Neural progenitor cell (in vitro differentiated cells): ENCODE results near the gene HECA. TPM values are rescaled to one million over a fixed set of nuclear protein-coding genes. Genes with fewer than 3 reads are reported as not detected.
"Not testable (repeated sequence)": the region's sequence is repeated elsewhere in the genome, so short reads cannot be mapped to it uniquely, and the experiment has no call there.

Experiments
- DNase-seq: peaks from one replicate; pipeline ENCODE4 v3.0.0-alpha.2; 2016; ENCODE audit warnings: low spot score
- H2AFZ ChIP-seq: fragments of 200-600 bp; sonication (generic); replicated peaks from 2 replicates; pipeline ENCODE4 v1.6.1; 2016; ENCODE audit warnings: antibody characterized with exemption
- H3F3A ChIP-seq: fragments of 200-600 bp; sonication (generic); 2 replicates; pipeline ENCODE4 v1.6.1; 2016; ENCODE audit warnings: antibody characterized with exemption, low read depth
- H3K27ac ChIP-seq: fragments of 200-600 bp; sonication (generic); 2 replicates; pipeline ENCODE4 v1.5.1; 2016; ENCODE audit warnings: mild to moderate bottlenecking
- H3K27me3 ChIP-seq: fragments of 200-600 bp; sonication (generic); 2 replicates; pipeline ENCODE4 v1.6.1; 2016; ENCODE audit warnings: mild to moderate bottlenecking, moderate library complexity
- H3K36me3 ChIP-seq: fragments of 200-600 bp; sonication (generic); 2 replicates; pipeline ENCODE4 v1.5.1; 2016
- H3K4me1 ChIP-seq: fragments of 200-600 bp; sonication (generic); 2 replicates; pipeline ENCODE4 v1.6.1; 2016; ENCODE audit warnings: mixed run types
- H3K4me2 ChIP-seq: fragments of 200-600 bp; sonication (generic); 2 replicates; pipeline ENCODE4 v1.6.1; 2016
- H3K4me3 ChIP-seq: fragments of 200-600 bp; sonication (generic); 2 replicates; pipeline ENCODE4 v1.5.1; 2016
- H3K79me2 ChIP-seq: fragments of 200-600 bp; sonication (generic); 2 replicates; pipeline ENCODE4 v1.6.1; 2016; ENCODE audit warnings: low read depth
- H3K9ac ChIP-seq: fragments of 200-600 bp; sonication (generic); 2 replicates; pipeline ENCODE4 v1.6.1; 2016
- H3K9me3 ChIP-seq: fragments of 200-600 bp; sonication (generic); 2 replicates; pipeline ENCODE4 v1.5.1; 2016; ENCODE audit warnings: low read depth
- H4K20me1 ChIP-seq: fragments of 200-600 bp; sonication (generic); 2 replicates; pipeline ENCODE4 v1.6.1; 2016; ENCODE audit warnings: low read depth
- H3K27ac Mint-ChIP-seq: 3 replicates; pipeline ENCODE4 v1.8.0; 2021; ENCODE audit warnings: mixed read lengths
- H3K27me3 Mint-ChIP-seq: 2 replicates; pipeline ENCODE4 v1.8.0; 2022; ENCODE audit warnings: low read depth, mild to moderate bottlenecking, inconsistent platforms, moderate library complexity, mixed read lengths; ENCODE audit not compliant: insufficient read depth
- H3K36me3 Mint-ChIP-seq: 3 replicates; pipeline ENCODE4 v1.8.0; 2021; ENCODE audit warnings: mixed read lengths
- H3K4me1 Mint-ChIP-seq: 3 replicates; pipeline ENCODE4 v1.8.0; 2021; ENCODE audit warnings: mixed read lengths
- H3K4me3 Mint-ChIP-seq: 3 replicates; pipeline ENCODE4 v1.8.0; 2021; ENCODE audit warnings: mild to moderate bottlenecking, moderate library complexity, mixed read lengths
- H3K9me3 Mint-ChIP-seq: 3 replicates; pipeline ENCODE4 v1.8.0; 2020; ENCODE audit warnings: mixed read lengths
- CTCF ChIP-seq: fragments of 200-600 bp; sonication (generic); IDR thresholded peaks from 2 replicates; pipeline ENCODE4 v1.5.1; 2017; ENCODE audit warnings: antibody characterized with exemption, mild to moderate bottlenecking
- EZH2 ChIP-seq: fragments of 200-600 bp; sonication (generic); IDR thresholded peaks from 2 replicates; pipeline ENCODE4 v1.6.1; 2017; ENCODE audit warnings: antibody characterized with exemption, mild to moderate bottlenecking, moderate library complexity
- EZH2phosphoT487 ChIP-seq: fragments of 200-600 bp; sonication (generic); IDR thresholded peaks from 2 replicates; pipeline ENCODE4 v1.6.1; 2017; ENCODE audit warnings: antibody characterized with exemption
- total RNA-seq: library from RNA; depleted of rRNA; stranded (reverse); fragments of >200 nt; gene quantifications from 2 replicates; pipeline ENCODE4 v1.2.3, GENCODE V29; 2015; ENCODE audit warnings: low replicate concordance

The HECA gene
- total RNA-seq, 1 donor from 2014 or later, result 12.7 TPM

- H3F3A ChIP-seq, result no peaks in the 10 kb centered on the region
- H3K27ac ChIP-seq, result no peak overlapping the region
- no peaks in the 10 kb centered on the region for H3K79me2 ChIP-seq
- Mint-ChIP-seq H3K27ac (no peak overlapping the region), H3K36me3 (peaks cover 5% of the 10 kb centered on the region), H3K4me3 (no peak overlapping the region), H3K27me3 (peaks cover 3% of the 10 kb centered on the region), H3K9me3 (peaks cover 14% of the 10 kb centered on the region), H3K4me1 (no peaks in the 10 kb centered on the region)
- H3K27me3 ChIP-seq, result no peaks in the 10 kb centered on the region
- TF ChIP-seq EZH2phosphoT487, result no peak
- TF ChIP-seq CTCF, result no peak
- no peak for TF ChIP-seq EZH2
- no peaks in the 10 kb centered on the region for H3K36me3 ChIP-seq
- no peak overlapping the region for H3K9ac ChIP-seq
- no peaks in the 10 kb centered on the region for H3K9me3 ChIP-seq
- no peaks in the 10 kb centered on the region for H4K20me1 ChIP-seq
- H3K4me2 ChIP-seq, result no peak overlapping the region
- H3K4me3 ChIP-seq, result no peak overlapping the region
- DNase-seq, result no peak
- no peak overlapping the region for H2AFZ ChIP-seq
- no peaks in the 10 kb centered on the region for H3K4me1 ChIP-seq
These were observed 17.1 kb upstream of the HECA start for GRCh38 chr6:139117734-139118133.

GRCh38 chr6:139119552-139119951 is 15.3 kb upstream of the HECA start:
- DNase-seq, result no peak
- Histone ChIP-seq H3F3A (no peaks in the 10 kb centered on the region), H3K36me3 (no peaks in the 10 kb centered on the region), H3K4me3 (no peak overlapping the region), H4K20me1 (no peaks in the 10 kb centered on the region), H2AFZ (no peak overlapping the region), H3K27me3 (no peaks in the 10 kb centered on the region), H3K4me2 (no peak overlapping the region), H3K9ac (no peak overlapping the region), H3K79me2 (no peaks in the 10 kb centered on the region), H3K4me1 (no peaks in the 10 kb centered on the region), H3K27ac (no peak overlapping the region), H3K9me3 (no peaks in the 10 kb centered on the region)
- H3K27ac Mint-ChIP-seq, result no peak overlapping the region
- H3K4me1 Mint-ChIP-seq, result no peaks in the 10 kb centered on the region
- peaks cover 3% of the 10 kb centered on the region for H3K27me3 Mint-ChIP-seq
- peaks cover 14% of the 10 kb centered on the region for H3K9me3 Mint-ChIP-seq
- TF ChIP-seq EZH2phosphoT487 (no peak), CTCF (no peak), EZH2 (no peak)
- H3K4me3 Mint-ChIP-seq, result no peak overlapping the region
- H3K36me3 Mint-ChIP-seq, result peaks cover 5% of the 10 kb centered on the region

GRCh38 chr6:139122823-139123222 is 12.1 kb upstream of the HECA start:
- H3K4me3 Mint-ChIP-seq, H3K36me3 ChIP-seq, H3F3A ChIP-seq, H3K4me1 ChIP-seq, H3K4me1 Mint-ChIP-seq, H3K4me2 ChIP-seq, DNase-seq, H3K27me3 Mint-ChIP-seq, H3K4me3 ChIP-seq, H3K9me3 ChIP-seq, H3K27me3 ChIP-seq, H3K27ac Mint-ChIP-seq, H3K36me3 Mint-ChIP-seq, H2AFZ ChIP-seq, H3K79me2 ChIP-seq, H4K20me1 ChIP-seq, H3K27ac ChIP-seq, H3K9ac ChIP-seq: not testable (repeated sequence)
- H3K9me3 Mint-ChIP-seq, result peaks cover 17% of the 10 kb centered on the region

GRCh38 chr6:139124887-139125672 is 9.8 kb upstream of the HECA start:
- Histone ChIP-seq H3K4me2 (no peak overlapping the region), H3K36me3 (no peaks in the 10 kb centered on the region), H3K4me1 (no peaks in the 10 kb centered on the region), H3K27me3 (no peaks in the 10 kb centered on the region), H4K20me1 (no peaks in the 10 kb centered on the region), H3F3A (no peaks in the 10 kb centered on the region), H3K4me3 (no peak overlapping the region), H3K9ac (no peak overlapping the region), H3K9me3 (no peaks in the 10 kb centered on the region), H2AFZ (no peak overlapping the region), H3K27ac (no peak overlapping the region), H3K79me2 (no peaks in the 10 kb centered on the region)
- Mint-ChIP-seq H3K27ac (no peak overlapping the region), H3K36me3 (peaks cover 2% of the 10 kb centered on the region), H3K4me1 (peaks cover 3% of the 10 kb centered on the region), H3K4me3 (no peak overlapping the region), H3K9me3 (peaks cover 6% of the 10 kb centered on the region), H3K27me3 (peaks cover 4% of the 10 kb centered on the region)
- TF ChIP-seq EZH2, result no peak
- peak; percentile 64 for TF ChIP-seq CTCF
- TF ChIP-seq EZH2phosphoT487, result no peak
- peak; percentile 65 for DNase-seq
